B cell (primary cell): Measurements from ENCODE around the gene GOLGA6L9.
"Not testable (repeated sequence)": the region's sequence is repeated elsewhere in the genome, so short reads cannot be mapped to it uniquely, and the experiment has no call there.

Source experiments
- EZH2 ChIP-seq: IDR thresholded peaks from 2 replicates; pipeline ENCODE4 v1.6.1; 2012; ENCODE audit warnings: borderline replicate concordance, low read depth, mild to moderate bottlenecking, moderate library complexity, low read length; ENCODE audit not compliant: insufficient read depth, poor library complexity, severe bottlenecking
- TF ChIP-seq, protein P1 (sequence below): fragments of 200-600 bp; IDR thresholded peaks from one replicate; pipeline ENCODE4 v1.8.0; 2022; ENCODE audit warnings: antibody characterized with exemption, mild to moderate bottlenecking

DNA sequence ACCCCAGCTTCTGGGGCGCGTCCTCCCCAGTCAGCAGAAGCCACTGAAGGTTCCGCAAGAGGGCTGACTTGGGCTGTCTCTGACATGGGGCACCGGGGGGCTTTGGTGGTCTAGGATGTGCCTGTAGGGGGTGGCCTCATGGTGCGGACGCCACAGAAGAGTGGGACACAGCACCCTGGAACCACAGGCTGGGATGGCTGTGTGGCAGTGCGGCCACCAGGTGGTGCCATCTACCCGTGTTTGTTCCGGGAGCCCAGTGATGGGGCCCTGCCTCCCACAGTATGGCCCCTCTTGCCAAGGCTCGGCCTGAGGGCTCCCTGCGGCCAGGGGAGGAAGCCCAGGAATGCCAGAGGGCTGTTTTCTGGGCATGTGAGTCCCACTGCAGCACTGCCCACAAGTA, 38.6 kb downstream of the GOLGA6L9 start:
- TF ChIP-seq, protein P1, sequence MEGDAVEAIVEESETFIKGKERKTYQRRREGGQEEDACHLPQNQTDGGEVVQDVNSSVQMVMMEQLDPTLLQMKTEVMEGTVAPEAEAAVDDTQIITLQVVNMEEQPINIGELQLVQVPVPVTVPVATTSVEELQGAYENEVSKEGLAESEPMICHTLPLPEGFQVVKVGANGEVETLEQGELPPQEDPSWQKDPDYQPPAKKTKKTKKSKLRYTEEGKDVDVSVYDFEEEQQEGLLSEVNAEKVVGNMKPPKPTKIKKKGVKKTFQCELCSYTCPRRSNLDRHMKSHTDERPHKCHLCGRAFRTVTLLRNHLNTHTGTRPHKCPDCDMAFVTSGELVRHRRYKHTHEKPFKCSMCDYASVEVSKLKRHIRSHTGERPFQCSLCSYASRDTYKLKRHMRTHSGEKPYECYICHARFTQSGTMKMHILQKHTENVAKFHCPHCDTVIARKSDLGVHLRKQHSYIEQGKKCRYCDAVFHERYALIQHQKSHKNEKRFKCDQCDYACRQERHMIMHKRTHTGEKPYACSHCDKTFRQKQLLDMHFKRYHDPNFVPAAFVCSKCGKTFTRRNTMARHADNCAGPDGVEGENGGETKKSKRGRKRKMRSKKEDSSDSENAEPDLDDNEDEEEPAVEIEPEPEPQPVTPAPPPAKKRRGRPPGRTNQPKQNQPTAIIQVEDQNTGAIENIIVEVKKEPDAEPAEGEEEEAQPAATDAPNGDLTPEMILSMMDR, result not testable (repeated sequence)
- not testable (repeated sequence) for TF ChIP-seq EZH2
